ENCODE measurements around the gene EPB41L2. TPM values are rescaled to one million over a fixed set of nuclear protein-coding genes. Genes with fewer than 3 reads are reported as not detected.
"Not testable (repeated sequence)": the region's sequence is repeated elsewhere in the genome, so short reads cannot be mapped to it uniquely, and the experiment has no call there.

Gene EPB41L2
- total and polyA plus RNA-seq, 2 donors (not counting 1 experiment from before 2014, with no cell fraction given): 113 to 264 TPM

- no peak for DNase-seq (ENCODE audit: low read depth in 2 of 2)
- no peaks in the 10 kb centered on the region for H3K9me3 ChIP-seq (ENCODE audit: control insufficient read depth, insufficient read depth, low read depth, low read length)
- no peak overlapping the region for H3K27ac ChIP-seq (ENCODE audit: insufficient read depth, low read length)
- TF ChIP-seq EZH2 (IDR thresholded peaks at IDR 0.05; ENCODE audit: low read length, missing control alignments): no peak
- H3K36me3 ChIP-seq (ENCODE audit: control insufficient read depth, insufficient read depth, low read length): no peaks in the 10 kb centered on the region
- no peak overlapping the region for H3K4me2 ChIP-seq (ENCODE audit: extremely low read depth, insufficient read depth, low read length)
- no peaks in the 10 kb centered on the region for H3K27me3 ChIP-seq (ENCODE audit: control insufficient read depth, insufficient read depth, low read length)
- no peak overlapping the region for H2AFZ ChIP-seq (ENCODE audit: low read length)
- peaks cover 11% of the 10 kb centered on the region for H3K4me1 ChIP-seq (ENCODE audit: control insufficient read depth, extremely low read depth, insufficient read depth, low read length)
- H3K4me3 ChIP-seq (replicated peaks in 1 of 4; ENCODE audit: control extremely low read depth in 1 of 4, insufficient read depth in 1 of 4, low read depth in 3 of 4, low read length in 4 of 4): no peak overlapping the region
- no peak overlapping the region for H3K9ac ChIP-seq (ENCODE audit: insufficient read depth, low read length)
- peaks cover 49% of the 10 kb centered on the region for H3K79me2 ChIP-seq (ENCODE audit: control insufficient read depth, insufficient read depth, low read length)
- H4K20me1 ChIP-seq (ENCODE audit: control insufficient read depth, extremely low read depth, insufficient read depth, low read length): no peaks in the 10 kb centered on the region
Measured at GRCh38 chr6:130994319-130995097, 68.5 kb downstream of the EPB41L2 start.

- no peak overlapping the region for H3K4me2 ChIP-seq (ENCODE audit: extremely low read depth, insufficient read depth, low read length)
- no peak overlapping the region for H3K4me3 ChIP-seq (replicated peaks in 1 of 4; ENCODE audit: control extremely low read depth in 1 of 4, insufficient read depth in 1 of 4, low read depth in 3 of 4, low read length in 4 of 4)
- no peak for TF ChIP-seq EZH2 (IDR thresholded peaks at IDR 0.05; ENCODE audit: low read length, missing control alignments)
- H3K9me3 ChIP-seq (ENCODE audit: control insufficient read depth, insufficient read depth, low read depth, low read length): no peaks in the 10 kb centered on the region
- H3K36me3 ChIP-seq (ENCODE audit: control insufficient read depth, insufficient read depth, low read length): no peaks in the 10 kb centered on the region
- no peaks in the 10 kb centered on the region for H4K20me1 ChIP-seq (ENCODE audit: control insufficient read depth, extremely low read depth, insufficient read depth, low read length)
- H3K79me2 ChIP-seq (ENCODE audit: control insufficient read depth, insufficient read depth, low read length): peaks cover 39% of the 10 kb centered on the region
- no peak overlapping the region for H3K9ac ChIP-seq (ENCODE audit: insufficient read depth, low read length)
- peaks cover 11% of the 10 kb centered on the region for H3K4me1 ChIP-seq (ENCODE audit: control insufficient read depth, extremely low read depth, insufficient read depth, low read length)
- H3K27me3 ChIP-seq (ENCODE audit: control insufficient read depth, insufficient read depth, low read length): no peaks in the 10 kb centered on the region
- H2AFZ ChIP-seq (ENCODE audit: low read length): no peak overlapping the region
- DNase-seq (ENCODE audit: low read depth in 2 of 2): no peak
- H3K27ac ChIP-seq (ENCODE audit: insufficient read depth, low read length): no peak overlapping the region
Measured at GRCh38 chr6:130993292-130993765, 69.7 kb downstream of the EPB41L2 start.

GRCh38 chr6:130991422-130992137, 71.5 kb downstream of the EPB41L2 start:
- TF ChIP-seq EZH2 (IDR thresholded peaks at IDR 0.05; ENCODE audit: low read length, missing control alignments) (no peak), CTCF (conservative IDR thresholded peaks at IDR 0.05 in 1 of 2, IDR thresholded peaks at IDR 0.05 in 1 of 2; ENCODE audit: low read depth in 1 of 2, low read length in 2 of 2) (no peak)
- Histone ChIP-seq H3K79me2 (ENCODE audit: control insufficient read depth, insufficient read depth, low read length) (peaks cover 29% of the 10 kb centered on the region), H3K27me3 (ENCODE audit: control insufficient read depth, insufficient read depth, low read length) (no peaks in the 10 kb centered on the region), H3K9me3 (ENCODE audit: control insufficient read depth, insufficient read depth, low read depth, low read length) (no peaks in the 10 kb centered on the region), H2AFZ (ENCODE audit: low read length) (no peak overlapping the region), H3K9ac (ENCODE audit: insufficient read depth, low read length) (no peak overlapping the region), H3K4me3 (replicated peaks in 1 of 4; ENCODE audit: control extremely low read depth in 1 of 4, insufficient read depth in 1 of 4, low read depth in 3 of 4, low read length in 4 of 4) (no peak overlapping the region), H3K4me2 (ENCODE audit: extremely low read depth, insufficient read depth, low read length) (no peak overlapping the region), H3K27ac (ENCODE audit: insufficient read depth, low read length) (no peak overlapping the region), H4K20me1 (ENCODE audit: control insufficient read depth, extremely low read depth, insufficient read depth, low read length) (no peaks in the 10 kb centered on the region), H3K36me3 (ENCODE audit: control insufficient read depth, insufficient read depth, low read length) (no peaks in the 10 kb centered on the region), H3K4me1 (ENCODE audit: control insufficient read depth, extremely low read depth, insufficient read depth, low read length) (peaks cover 6% of the 10 kb centered on the region)
- no peak for DNase-seq (ENCODE audit: low read depth in 2 of 2)

GRCh38 chr6:130987539-130987938, 75.5 kb downstream of the EPB41L2 start:
- H3K36me3 ChIP-seq (ENCODE audit: control insufficient read depth, insufficient read depth, low read length); H3K27me3 ChIP-seq (ENCODE audit: control insufficient read depth, insufficient read depth, low read length); H3K9ac ChIP-seq (ENCODE audit: insufficient read depth, low read length); DNase-seq (ENCODE audit: low read depth in 2 of 2); H2AFZ ChIP-seq (ENCODE audit: low read length); H3K4me3 ChIP-seq (replicated peaks in 1 of 4; ENCODE audit: control extremely low read depth in 1 of 4, insufficient read depth in 1 of 4, low read depth in 3 of 4, low read length in 4 of 4); H3K9me3 ChIP-seq (ENCODE audit: control insufficient read depth, insufficient read depth, low read depth, low read length); H3K4me2 ChIP-seq (ENCODE audit: extremely low read depth, insufficient read depth, low read length); H3K4me1 ChIP-seq (ENCODE audit: control insufficient read depth, extremely low read depth, insufficient read depth, low read length); H3K27ac ChIP-seq (ENCODE audit: insufficient read depth, low read length); H4K20me1 ChIP-seq (ENCODE audit: control insufficient read depth, extremely low read depth, insufficient read depth, low read length): not testable (repeated sequence)
- peaks cover 18% of the 10 kb centered on the region for H3K79me2 ChIP-seq (ENCODE audit: control insufficient read depth, insufficient read depth, low read length)
